GM12865 (cell line): Measurements from ENCODE around the gene ALG9.
A peak's percentile ranks its signal among the peaks of the same experiment; 100 is the strongest.

Source experiments
- DNase-seq: peaks from one replicate; pipeline ENCODE4 v3.0.0; 2010; ENCODE audit warnings: low read depth
- H3K4me3 ChIP-seq: 2 replicates; pipeline ENCODE4 v1.5.1; 2011; ENCODE audit warnings: mild to moderate bottlenecking, low read depth, low read length, control low read depth
- CTCF ChIP-seq: IDR thresholded peaks from 2 replicates; pipeline ENCODE4 v1.5.1; 2011; ENCODE audit warnings: low read length, control low read depth, low read depth, inconsistent platforms; ENCODE audit not compliant: insufficient read depth; ENCODE audit errors: missing control alignments

The ALG9 gene

GRCh38 chr11:111807076-111807475, 64.3 kb downstream of the ALG9 start:
- TF ChIP-seq CTCF, result no peak
- no peak overlapping the region for H3K4me3 ChIP-seq
- DNase-seq, result no peak

- H3K4me3 ChIP-seq, result no peak overlapping the region
- DNase-seq, result no peak
- TF ChIP-seq CTCF, result no peak
Measured at GRCh38 chr11:111801135-111801534, 70.2 kb downstream of the ALG9 start.

DNA sequence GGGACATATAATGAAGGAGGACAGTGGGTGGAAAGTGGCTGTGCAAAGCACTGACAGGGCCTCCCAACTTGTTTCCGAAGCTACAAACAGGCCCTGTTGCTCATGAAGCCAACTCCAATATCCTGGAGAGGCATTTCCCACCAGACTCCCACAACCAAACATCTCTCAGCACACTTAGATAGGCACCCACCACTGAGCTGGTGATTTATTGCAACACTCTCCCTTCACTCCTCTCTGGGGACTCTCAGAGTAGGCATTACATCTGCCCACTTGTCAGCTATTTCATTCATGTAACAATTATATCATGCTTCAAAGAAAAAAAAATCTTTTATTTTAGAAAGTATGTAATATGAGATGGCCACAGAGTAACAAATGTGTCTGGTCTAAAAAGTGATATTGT, 73.1 kb downstream of the ALG9 start:
- no peak for TF ChIP-seq CTCF
- no peak overlapping the region for H3K4me3 ChIP-seq
- DNase-seq, result no peak

DNA sequence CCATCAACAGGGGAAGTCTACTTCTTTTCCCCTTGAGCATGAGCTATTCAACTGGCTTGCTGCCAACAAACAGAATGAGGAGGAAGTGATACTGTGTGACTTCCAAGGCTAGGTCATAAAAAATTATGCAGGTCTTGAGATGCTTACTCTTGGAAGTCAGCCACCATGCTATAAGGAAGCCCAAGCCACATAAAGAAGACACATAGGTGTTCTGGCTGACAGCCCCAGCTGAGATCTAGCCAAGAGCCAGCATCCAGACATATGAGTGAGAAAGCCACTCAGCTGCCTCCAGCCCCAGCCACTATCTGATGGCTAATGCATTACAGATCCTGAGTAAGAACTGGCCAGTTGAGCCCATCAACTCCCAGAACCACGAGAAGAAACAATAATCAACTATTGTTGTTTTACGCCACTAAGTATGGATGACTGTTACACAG, 74.2 kb downstream of the ALG9 start:
- peak; percentile 63 for DNase-seq
- TF ChIP-seq CTCF, result no peak
- no peak overlapping the region for H3K4me3 ChIP-seq

GRCh38 chr11:111796696-111797095, 74.7 kb downstream of the ALG9 start:
- TF ChIP-seq CTCF, result no peak
- no peak for DNase-seq

DNA sequence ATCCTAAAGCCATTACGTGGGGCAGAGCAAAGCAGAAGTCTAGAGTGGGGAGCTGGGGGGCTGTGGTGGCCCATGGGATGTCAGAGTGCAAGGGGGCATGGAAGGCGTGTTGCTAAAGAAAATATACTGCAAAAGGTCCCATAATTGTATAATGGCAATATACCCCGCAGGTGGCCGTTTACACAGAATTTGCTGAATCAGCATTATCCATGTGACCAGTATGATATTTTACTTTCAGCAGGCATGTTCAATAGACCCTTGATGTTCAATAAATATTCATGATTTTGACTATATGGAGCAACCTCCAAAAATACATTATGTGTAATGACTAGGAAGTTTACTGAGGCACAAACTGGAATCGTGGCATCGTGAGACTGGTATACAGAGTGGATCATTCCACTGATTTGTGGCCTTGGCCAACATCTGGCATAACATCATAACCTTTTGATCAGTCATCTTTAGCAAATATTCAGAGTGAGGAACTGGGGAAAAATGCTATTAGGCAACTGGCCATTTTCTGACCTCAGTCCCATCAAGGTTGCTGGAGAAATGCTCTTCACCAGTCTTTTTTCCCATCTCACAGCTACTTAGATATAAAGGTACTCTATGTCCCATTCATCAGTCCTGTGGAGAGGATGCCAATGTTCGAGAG, 75.9 kb downstream of the ALG9 start:
- DNase-seq, result no peak
- H3K4me3 ChIP-seq, result no peak overlapping the region
- no peak for TF ChIP-seq CTCF

More at GRCh38 chr11:111796696-111797095, 74.7 kb downstream of the ALG9 start:
- no peak overlapping the region for H3K4me3 ChIP-seq

GRCh38 chr11:111793863-111794262, 77.5 kb downstream of the ALG9 start:
- no peak overlapping the region for H3K4me3 ChIP-seq
- TF ChIP-seq CTCF, result no peak
- DNase-seq, result no peak
